Nephron progenitor cell (in vitro differentiated cells): ENCODE results near the gene ACSS1.
A peak's percentile ranks its signal among the peaks of the same experiment; 100 is the strongest.

ENCODE experiments used
- DNase-seq: peaks from one replicate; pipeline ENCODE4 v3.0.0; 2021
- H3K27ac Mint-ChIP-seq: 2 replicates; pipeline ENCODE4 v1.8.0; 2021; ENCODE audit warnings: mild to moderate bottlenecking, moderate library complexity, mixed read lengths
- H3K27me3 Mint-ChIP-seq: 2 replicates; pipeline ENCODE4 v1.8.0; 2021; ENCODE audit warnings: mild to moderate bottlenecking, low read depth, mixed read lengths; ENCODE audit not compliant: poor library complexity
- H3K36me3 Mint-ChIP-seq: 2 replicates; pipeline ENCODE4 v1.8.0; 2021; ENCODE audit warnings: low read depth, mixed read lengths
- H3K4me1 Mint-ChIP-seq: 2 replicates; pipeline ENCODE4 v1.8.0; 2021; ENCODE audit warnings: mixed read lengths
- H3K4me3 Mint-ChIP-seq: 2 replicates; pipeline ENCODE4 v1.8.0; 2021; ENCODE audit warnings: mild to moderate bottlenecking, moderate library complexity, mixed read lengths
- H3K9me3 Mint-ChIP-seq: 2 replicates; pipeline ENCODE4 v1.8.0; 2021; ENCODE audit warnings: mild to moderate bottlenecking, moderate library complexity, mixed read lengths
- TF ChIP-seq, protein P1 (sequence below): fragments of 200-600 bp; sonication (generic); IDR thresholded peaks from 2 replicates; pipeline ENCODE4 v1.5.0; 2021; ENCODE audit warnings: antibody characterized with exemption

The ACSS1 gene

DNA sequence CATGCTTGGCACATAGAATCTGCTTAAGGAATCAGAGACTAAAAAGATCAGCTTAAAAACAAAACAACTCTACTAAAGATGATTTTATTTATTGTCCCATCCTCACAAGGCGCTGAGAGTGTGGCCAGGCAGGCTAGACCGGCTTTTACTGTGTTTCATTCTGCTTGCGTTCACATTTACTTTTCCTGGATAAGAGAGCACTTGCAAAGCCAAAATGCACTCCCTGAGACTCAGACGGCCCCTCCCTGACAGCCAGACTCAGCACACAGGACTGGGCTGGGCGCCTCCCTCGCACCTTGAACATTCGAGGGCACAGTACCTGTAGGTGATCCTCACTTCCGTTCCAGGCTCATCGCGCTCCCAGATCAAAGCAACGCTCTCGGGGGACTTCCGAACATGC, 10.2 kb downstream of the ACSS1 start:
- no peak overlapping the region for H3K27ac Mint-ChIP-seq
- no peak for DNase-seq
- peaks cover 67% of the 10 kb centered on the region for H3K27me3 Mint-ChIP-seq
- H3K36me3 Mint-ChIP-seq = no peaks in the 10 kb centered on the region
- TF ChIP-seq, protein P1, sequence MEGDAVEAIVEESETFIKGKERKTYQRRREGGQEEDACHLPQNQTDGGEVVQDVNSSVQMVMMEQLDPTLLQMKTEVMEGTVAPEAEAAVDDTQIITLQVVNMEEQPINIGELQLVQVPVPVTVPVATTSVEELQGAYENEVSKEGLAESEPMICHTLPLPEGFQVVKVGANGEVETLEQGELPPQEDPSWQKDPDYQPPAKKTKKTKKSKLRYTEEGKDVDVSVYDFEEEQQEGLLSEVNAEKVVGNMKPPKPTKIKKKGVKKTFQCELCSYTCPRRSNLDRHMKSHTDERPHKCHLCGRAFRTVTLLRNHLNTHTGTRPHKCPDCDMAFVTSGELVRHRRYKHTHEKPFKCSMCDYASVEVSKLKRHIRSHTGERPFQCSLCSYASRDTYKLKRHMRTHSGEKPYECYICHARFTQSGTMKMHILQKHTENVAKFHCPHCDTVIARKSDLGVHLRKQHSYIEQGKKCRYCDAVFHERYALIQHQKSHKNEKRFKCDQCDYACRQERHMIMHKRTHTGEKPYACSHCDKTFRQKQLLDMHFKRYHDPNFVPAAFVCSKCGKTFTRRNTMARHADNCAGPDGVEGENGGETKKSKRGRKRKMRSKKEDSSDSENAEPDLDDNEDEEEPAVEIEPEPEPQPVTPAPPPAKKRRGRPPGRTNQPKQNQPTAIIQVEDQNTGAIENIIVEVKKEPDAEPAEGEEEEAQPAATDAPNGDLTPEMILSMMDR = no peak
- peaks cover 16% of the 10 kb centered on the region for H3K4me1 Mint-ChIP-seq
- H3K4me3 Mint-ChIP-seq = no peak overlapping the region
- no peaks in the 10 kb centered on the region for H3K9me3 Mint-ChIP-seq

DNA sequence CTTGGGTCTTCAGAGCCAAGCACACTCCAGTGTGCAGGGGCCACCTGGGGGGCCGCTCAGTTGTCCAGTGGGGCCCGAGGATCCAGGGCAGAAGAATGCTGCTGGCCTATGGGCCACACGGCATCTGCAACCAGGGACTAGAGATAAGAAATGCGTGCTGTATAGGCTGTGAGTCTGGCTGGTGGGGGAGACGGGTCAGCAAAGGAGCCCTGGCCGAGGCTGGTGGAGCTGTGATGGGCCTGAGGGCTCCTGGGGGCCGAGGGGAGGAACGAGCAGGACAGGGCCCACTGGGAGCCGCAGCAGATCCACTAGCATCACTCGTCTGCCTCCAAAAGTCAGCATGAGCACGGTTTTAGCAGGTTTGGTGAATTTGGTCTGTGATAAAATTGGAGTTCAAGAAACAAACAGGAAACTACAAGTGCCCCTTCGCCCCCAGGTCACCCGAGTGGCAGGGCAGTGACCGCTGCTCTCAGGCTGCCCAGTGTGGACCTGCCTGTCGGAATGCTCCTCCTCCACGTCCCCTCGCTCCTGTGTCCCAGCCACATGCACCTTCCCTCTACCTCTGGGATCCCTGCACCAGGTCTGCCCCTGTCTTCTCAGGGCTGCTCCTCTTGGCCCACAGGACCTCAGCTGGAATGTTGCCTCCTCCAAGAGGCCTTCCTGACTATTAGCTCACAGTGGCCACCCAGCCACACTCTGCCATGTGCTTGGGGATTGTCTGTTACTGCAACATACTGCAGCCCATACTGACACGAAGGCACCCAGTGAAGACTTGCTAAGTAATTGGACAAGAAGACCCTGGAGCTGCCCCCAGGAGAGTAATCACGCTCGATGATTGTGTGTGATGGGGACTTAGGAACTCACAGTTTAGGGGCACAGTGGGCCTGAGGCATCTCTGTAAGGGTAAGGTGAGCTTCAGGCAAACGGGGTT, 10.9 kb downstream of the ACSS1 start:
- Mint-ChIP-seq H3K36me3 (no peaks in the 10 kb centered on the region), H3K9me3 (no peaks in the 10 kb centered on the region), H3K27ac (peak overlapping the region; percentile 90), H3K27me3 (peaks cover 59% of the 10 kb centered on the region), H3K4me1 (peaks cover 17% of the 10 kb centered on the region), H3K4me3 (no peak overlapping the region)
- TF ChIP-seq, protein P1 = no peak
- no peak for DNase-seq

DNA sequence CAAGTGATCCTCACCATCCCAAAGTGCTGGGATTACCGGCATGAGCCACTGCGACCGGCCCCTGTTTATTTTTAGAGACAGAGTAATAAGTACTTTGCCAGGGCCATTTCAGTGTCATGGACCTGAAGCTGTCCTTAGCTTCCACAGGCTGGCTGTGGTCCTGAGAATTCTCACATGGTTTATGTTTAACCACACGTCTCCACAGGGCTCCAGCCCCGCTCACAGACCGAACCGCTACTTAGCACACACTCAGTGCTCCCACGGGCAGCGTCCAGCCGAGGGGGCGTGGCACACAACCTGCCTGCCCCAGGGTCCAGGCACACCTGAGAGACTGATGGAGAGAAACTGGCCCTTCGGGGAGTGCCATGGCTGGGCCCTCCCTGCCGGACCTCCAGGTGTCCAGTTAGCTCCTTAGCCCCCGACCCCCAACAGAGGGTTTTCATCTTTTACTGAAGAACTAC, 11.7 kb downstream of the ACSS1 start:
- TF ChIP-seq, protein P1 = no peak
- Mint-ChIP-seq H3K27me3 (peaks cover 51% of the 10 kb centered on the region), H3K36me3 (no peaks in the 10 kb centered on the region), H3K4me1 (peaks cover 14% of the 10 kb centered on the region), H3K4me3 (no peak overlapping the region), H3K27ac (no peak overlapping the region), H3K9me3 (no peaks in the 10 kb centered on the region)
- no peak for DNase-seq

DNA sequence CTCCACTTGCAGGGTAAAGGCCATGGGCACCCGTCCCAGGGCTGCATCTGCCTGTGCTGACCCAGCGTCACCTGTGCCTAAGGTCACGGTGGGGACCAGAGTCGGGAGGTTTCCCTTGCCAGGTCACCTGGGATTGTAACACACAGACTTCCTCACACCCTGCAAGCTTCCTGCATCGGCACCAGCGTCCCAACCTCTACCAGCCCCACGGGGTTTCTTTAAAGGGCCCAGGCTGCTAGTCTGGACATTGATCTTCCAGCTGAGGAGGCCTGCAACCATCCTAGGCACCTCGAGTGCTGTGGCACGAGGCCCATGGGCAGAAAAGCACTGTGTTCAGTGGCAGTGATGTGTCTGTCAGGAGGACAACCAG, 12.6 kb downstream of the ACSS1 start:
- Mint-ChIP-seq H3K27ac (no peak overlapping the region), H3K4me3 (no peak overlapping the region), H3K36me3 (no peaks in the 10 kb centered on the region), H3K9me3 (no peaks in the 10 kb centered on the region), H3K27me3 (peaks cover 43% of the 10 kb centered on the region), H3K4me1 (peaks cover 14% of the 10 kb centered on the region)
- no peak for DNase-seq
- TF ChIP-seq, protein P1 = no peak

DNA sequence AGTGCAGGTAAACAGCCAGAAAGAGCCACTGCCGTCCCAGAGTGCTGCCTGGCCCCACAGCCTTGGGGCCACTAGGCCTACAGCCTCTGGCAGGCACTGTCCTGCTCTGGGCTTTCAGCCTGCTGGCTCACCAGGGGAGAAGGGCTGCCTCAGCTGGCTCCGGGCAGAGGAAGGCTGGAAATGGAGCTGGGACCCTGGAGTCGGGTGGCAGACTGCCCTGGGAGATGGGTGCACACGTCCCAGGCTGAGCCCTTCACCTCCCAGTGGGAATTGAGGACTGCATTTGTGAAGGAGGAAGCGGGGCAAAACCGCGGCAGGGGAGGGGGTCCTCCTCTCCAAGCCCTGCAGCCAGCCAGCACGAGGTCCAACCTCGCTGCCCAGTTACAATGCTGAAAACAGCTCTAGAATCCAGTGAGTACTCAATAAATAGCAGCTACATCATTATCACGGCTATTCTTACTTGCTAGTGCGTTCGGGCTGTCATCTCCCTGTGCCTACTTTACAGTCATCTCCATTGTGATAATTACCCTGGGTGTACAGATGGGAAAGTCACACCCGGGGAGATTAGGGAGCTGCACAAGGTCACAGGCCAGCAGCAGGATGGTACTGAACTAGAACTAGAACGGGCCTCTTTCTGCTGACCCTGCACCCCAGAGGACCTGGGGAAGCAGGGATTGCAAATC, 13.1 kb downstream of the ACSS1 start:
- peaks cover 39% of the 10 kb centered on the region for H3K27me3 Mint-ChIP-seq
- peaks cover 14% of the 10 kb centered on the region for H3K4me1 Mint-ChIP-seq
- no peaks in the 10 kb centered on the region for H3K36me3 Mint-ChIP-seq
- H3K27ac Mint-ChIP-seq = no peak overlapping the region
- no peak for DNase-seq
- no peak overlapping the region for H3K4me3 Mint-ChIP-seq
- TF ChIP-seq, protein P1 = no peak
- no peaks in the 10 kb centered on the region for H3K9me3 Mint-ChIP-seq
